ENCODE measurements around the gene NKX6-2. TPM values are rescaled to one million over a fixed set of nuclear protein-coding genes. Genes with fewer than 3 reads are reported as not detected.

NKX6-2 gene
- total and polyA plus RNA-seq, 4 donors: 0.06 to 0.11 TPM; not detected in 2

- H3K36me3 ChIP-seq (ENCODE audit: control insufficient read depth in 4 of 4, insufficient read depth in 4 of 4, low read length in 4 of 4): no peaks in the 10 kb centered on the region
- H3K27ac ChIP-seq (ENCODE audit: low read depth in 1 of 2, low read length in 1 of 2): no peak overlapping the region
- ATAC-seq (ENCODE audit: insufficient read depth, low FRiP score): no peak
- peaks cover 0 to 5% (median 0%) of the 10 kb centered on the region in 5 donors for H3K4me1 ChIP-seq (ENCODE audit: control insufficient read depth in 5 of 5, insufficient read depth in 5 of 5, low read length in 5 of 5)
- H3K27me3 ChIP-seq (ENCODE audit: control insufficient read depth in 3 of 3, insufficient read depth in 3 of 3, low read length in 2 of 3): peaks cover 0 to 12% (median 5%) of the 10 kb centered on the region in 3 donors
- WGBS, 2 donors: 77 to 80% methylated on average over 25 of the region's 25 CpGs
- H3K9ac ChIP-seq (ENCODE audit: insufficient read depth in 1 of 2, low read length in 2 of 2): no peak overlapping the region
- peaks cover 0 to 8% (median 1%) of the 10 kb centered on the region in 4 donors for H3K9me3 ChIP-seq (ENCODE audit: control insufficient read depth in 4 of 4, insufficient read depth in 3 of 4, low read length in 3 of 4)
- no peak overlapping the region for H3K4me3 ChIP-seq
- no peak for DNase-seq
- no peak for TF ChIP-seq CTCF (IDR thresholded peaks at IDR 0.05; ENCODE audit: control extremely low read depth, extremely low read depth)
Observed at GRCh38 chr10:132806561-132807003, 20.6 kb upstream of the NKX6-2 start.

- ATAC-seq (ENCODE audit: insufficient read depth, low FRiP score): no peak
- peak in 2 of 3 donors; percentile 39 to 58 for DNase-seq
- H3K9ac ChIP-seq (ENCODE audit: insufficient read depth in 1 of 2, low read length in 2 of 2): no peak overlapping the region
- H3K36me3 ChIP-seq (ENCODE audit: control insufficient read depth in 4 of 4, insufficient read depth in 4 of 4, low read length in 4 of 4): no peaks in the 10 kb centered on the region
- no peak for TF ChIP-seq CTCF (IDR thresholded peaks at IDR 0.05; ENCODE audit: control extremely low read depth, extremely low read depth)
- H3K9me3 ChIP-seq (ENCODE audit: control insufficient read depth in 4 of 4, insufficient read depth in 3 of 4, low read length in 3 of 4): peaks cover 0 to 7% (median 1%) of the 10 kb centered on the region in 4 donors
- H3K27me3 ChIP-seq (ENCODE audit: control insufficient read depth in 3 of 3, insufficient read depth in 3 of 3, low read length in 2 of 3): peaks cover 0 to 12% (median 5%) of the 10 kb centered on the region in 3 donors
- H3K27ac ChIP-seq (ENCODE audit: low read depth in 1 of 2, low read length in 1 of 2): no peak overlapping the region
- peaks cover 0 to 5% (median 0%) of the 10 kb centered on the region in 5 donors for H3K4me1 ChIP-seq (ENCODE audit: control insufficient read depth in 5 of 5, insufficient read depth in 5 of 5, low read length in 5 of 5)
- 60 to 85% methylated on average over 7 of the region's 7 CpGs for WGBS, 2 donors
- H3K4me3 ChIP-seq: no peak overlapping the region
Observed at GRCh38 chr10:132806110-132806509, 20.2 kb upstream of the NKX6-2 start.

- ATAC-seq (ENCODE audit: insufficient read depth, low FRiP score) (no peak), DNase-seq (no peak)
- no peak overlapping the region for H3K9ac ChIP-seq (ENCODE audit: insufficient read depth in 1 of 2, low read length in 2 of 2)
- no peak overlapping the region for H3K4me3 ChIP-seq
- no peak for TF ChIP-seq CTCF (IDR thresholded peaks at IDR 0.05; ENCODE audit: control extremely low read depth, extremely low read depth)
- WGBS, 2 donors: 51 to 55% methylated on average over 20 to 21 of the region's 21 CpGs
- no peak overlapping the region for H3K27ac ChIP-seq (ENCODE audit: low read depth in 1 of 2, low read length in 1 of 2)
- H3K9me3 ChIP-seq (ENCODE audit: control insufficient read depth in 4 of 4, insufficient read depth in 3 of 4, low read length in 3 of 4): peaks cover 0 to 7% (median 1%) of the 10 kb centered on the region in 4 donors
- H3K36me3 ChIP-seq (ENCODE audit: control insufficient read depth in 4 of 4, insufficient read depth in 4 of 4, low read length in 4 of 4): no peaks in the 10 kb centered on the region
- H3K4me1 ChIP-seq (ENCODE audit: control insufficient read depth in 5 of 5, insufficient read depth in 5 of 5, low read length in 5 of 5): peaks cover 0 to 5% (median 0%) of the 10 kb centered on the region in 5 donors
- H3K27me3 ChIP-seq (ENCODE audit: control insufficient read depth in 3 of 3, insufficient read depth in 3 of 3, low read length in 2 of 3): peaks cover 0 to 12% (median 5%) of the 10 kb centered on the region in 3 donors
Observed at GRCh38 chr10:132805599-132805998, 19.7 kb upstream of the NKX6-2 start.

Measured in lung (tissue), 12 donors.